Tibial nerve (tissue), 3 donors: ENCODE results near the gene DLX2.

Experiments used
- POLR2A ChIP-seq, 2 donors: fragments of 450-650 bp; IDR thresholded peaks; one replicate each; pipeline ENCODE4 v1.6.1; 2017; ENCODE audit warnings: antibody characterized with exemption in 2 of 2, mild to moderate bottlenecking in 2 of 2, moderate library complexity in 2 of 2
- TF ChIP-seq, protein P1 (sequence below), 5 experiments: fragments of 200-600 bp in 3 of 5; fragments of 450-650 bp in 2 of 5; sonication (generic) in 3 of 5; IDR thresholded peaks; one replicate each; pipeline ENCODE4 v1.5.1; 2016 to 2019; ENCODE audit warnings: antibody characterized with exemption in 5 of 5, mild to moderate bottlenecking in 3 of 5, moderate library complexity in 2 of 5

DNA sequence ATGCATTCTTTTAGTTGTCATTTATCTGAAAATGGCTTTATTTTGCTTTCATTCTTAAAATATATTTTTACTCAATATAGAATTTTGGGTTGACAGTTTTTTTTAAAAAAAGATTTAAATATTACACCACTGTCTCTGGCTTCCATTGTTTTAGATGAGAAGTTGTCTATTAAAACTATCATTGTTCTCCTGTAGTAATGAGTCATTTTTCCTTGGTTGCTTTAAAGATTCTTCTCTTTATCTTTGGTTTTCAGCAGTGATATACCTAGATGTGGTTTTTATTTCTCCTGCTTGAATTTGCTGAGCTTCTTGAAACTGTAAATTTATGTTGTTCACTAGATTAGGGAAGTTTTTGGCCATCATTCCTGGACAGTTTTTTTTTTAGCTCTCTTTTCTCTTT, 26.7 kb upstream of the DLX2 start:
- TF ChIP-seq, protein P1, sequence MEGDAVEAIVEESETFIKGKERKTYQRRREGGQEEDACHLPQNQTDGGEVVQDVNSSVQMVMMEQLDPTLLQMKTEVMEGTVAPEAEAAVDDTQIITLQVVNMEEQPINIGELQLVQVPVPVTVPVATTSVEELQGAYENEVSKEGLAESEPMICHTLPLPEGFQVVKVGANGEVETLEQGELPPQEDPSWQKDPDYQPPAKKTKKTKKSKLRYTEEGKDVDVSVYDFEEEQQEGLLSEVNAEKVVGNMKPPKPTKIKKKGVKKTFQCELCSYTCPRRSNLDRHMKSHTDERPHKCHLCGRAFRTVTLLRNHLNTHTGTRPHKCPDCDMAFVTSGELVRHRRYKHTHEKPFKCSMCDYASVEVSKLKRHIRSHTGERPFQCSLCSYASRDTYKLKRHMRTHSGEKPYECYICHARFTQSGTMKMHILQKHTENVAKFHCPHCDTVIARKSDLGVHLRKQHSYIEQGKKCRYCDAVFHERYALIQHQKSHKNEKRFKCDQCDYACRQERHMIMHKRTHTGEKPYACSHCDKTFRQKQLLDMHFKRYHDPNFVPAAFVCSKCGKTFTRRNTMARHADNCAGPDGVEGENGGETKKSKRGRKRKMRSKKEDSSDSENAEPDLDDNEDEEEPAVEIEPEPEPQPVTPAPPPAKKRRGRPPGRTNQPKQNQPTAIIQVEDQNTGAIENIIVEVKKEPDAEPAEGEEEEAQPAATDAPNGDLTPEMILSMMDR (IDR thresholded peaks at IDR 0.05): no peak
- no peak for TF ChIP-seq POLR2A (IDR thresholded peaks at IDR 0.05)
